WTC11 (cell line): ENCODE measurements around the gene IFIT3. TPM values are rescaled to one million over a fixed set of nuclear protein-coding genes. Genes with fewer than 3 reads are reported as not detected.
A peak's percentile ranks its signal among the peaks of the same experiment; 100 is the strongest.

Source experiments
- ATAC-seq: fragments of 200-7000 bp; cut with Tn5 transposase; 2 replicates; pipeline ENCODE4 v1.10.0; 2021; ENCODE audit warnings: mild to moderate bottlenecking, moderate library complexity
- CTCF ChIA-PET: fragments of 300-600 bp; sonication (Branson Sonifier 250); formaldehyde crosslinking; loops from one replicate; lab custom pipeline; 2021; ENCODE audit warnings: antibody characterized with exemption; lab: Charles Lee
- POLR2A ChIA-PET: fragments of 350-600 bp; sonication (Branson Sonifier 250); formaldehyde crosslinking; loops from one replicate; lab custom pipeline; 2021; ENCODE audit warnings: antibody characterized with exemption; lab: Charles Lee
- DNase-seq: peaks from one replicate; pipeline ENCODE4 v3.0.0; 2021; ENCODE audit warnings: low spot score
- H3K27ac Mint-ChIP-seq: 2 replicates; pipeline ENCODE4 v1.8.0; 2021; ENCODE audit warnings: mixed read lengths
- H3K27me3 Mint-ChIP-seq: 2 replicates; pipeline ENCODE4 v1.8.0; 2021; ENCODE audit warnings: low read depth, mild to moderate bottlenecking, moderate library complexity, mixed read lengths
- H3K36me3 Mint-ChIP-seq: 2 replicates; pipeline ENCODE4 v1.8.0; 2021; ENCODE audit warnings: mixed read lengths
- H3K4me1 Mint-ChIP-seq: 2 replicates; pipeline ENCODE4 v1.8.0; 2022; ENCODE audit warnings: mixed read lengths
- H3K4me3 Mint-ChIP-seq: 2 replicates; pipeline ENCODE4 v1.8.0; 2021; ENCODE audit warnings: mild to moderate bottlenecking, moderate library complexity, mixed read lengths
- H3K9me3 Mint-ChIP-seq: 2 replicates; pipeline ENCODE4 v1.8.0; 2021; ENCODE audit warnings: mixed read lengths
- ATF3 ChIP-seq: sonication (generic); formaldehyde crosslinking; conservative IDR thresholded peaks from 2 replicates; pipeline ENCODE4 v1.8.1; 2022; ENCODE audit warnings: mild to moderate bottlenecking, missing genetic modification reagents
- FOXP1 ChIP-seq: sonication (generic); formaldehyde crosslinking; IDR thresholded peaks from 2 replicates; pipeline ENCODE4 v1.8.0; 2022; ENCODE audit warnings: missing genetic modification reagents, mild to moderate bottlenecking, moderate library complexity, borderline replicate concordance
- GABPB1 ChIP-seq: sonication (generic); formaldehyde crosslinking; IDR thresholded peaks from 2 replicates; pipeline ENCODE4 v1.8.1; 2023; ENCODE audit warnings: mild to moderate bottlenecking, missing genetic modification reagents
- GRHL2 ChIP-seq: fragments of 250-450 bp; sonication (Bioruptor Pico); IDR thresholded peaks from 2 replicates; pipeline ENCODE4 v1.8.0; 2022; ENCODE audit warnings: mild to moderate bottlenecking, moderate library complexity; ENCODE audit not compliant: insufficient replicate concordance, severe bottlenecking
- HMGA2 ChIP-seq: fragments of 250-450 bp; sonication (Bioruptor Pico); IDR thresholded peaks from 2 replicates; pipeline ENCODE4 v1.4.0; 2021; ENCODE audit warnings: mild to moderate bottlenecking, moderate library complexity
- IRF1 ChIP-seq: sonication (generic); formaldehyde crosslinking; IDR thresholded peaks from 2 replicates; pipeline ENCODE4 v1.8.0; 2023; ENCODE audit warnings: missing genetic modification reagents
- MXD4 ChIP-seq: fragments of 250-450 bp; sonication (Bioruptor Pico); IDR thresholded peaks from 2 replicates; pipeline ENCODE4 v1.8.0; 2021; ENCODE audit warnings: mild to moderate bottlenecking, moderate library complexity, borderline replicate concordance
- MYBL2 ChIP-seq: sonication (generic); formaldehyde crosslinking; IDR thresholded peaks from 2 replicates; pipeline ENCODE4 v1.8.1; 2023; ENCODE audit warnings: mild to moderate bottlenecking, moderate library complexity, missing genetic modification reagents
- NFYB ChIP-seq: sonication (generic); formaldehyde crosslinking; conservative IDR thresholded peaks from 2 replicates; pipeline ENCODE4 v1.8.0; 2022; ENCODE audit warnings: low read depth, missing genetic modification reagents
- NR3C1 ChIP-seq: sonication (generic); formaldehyde crosslinking; conservative IDR thresholded peaks from 2 replicates; pipeline ENCODE4 v1.8.1; 2023; ENCODE audit warnings: low read depth, mild to moderate bottlenecking, missing genetic modification reagents
- PRDM15 ChIP-seq: sonication (generic); formaldehyde crosslinking; IDR thresholded peaks from 2 replicates; pipeline ENCODE4 v1.8.0; 2022; ENCODE audit warnings: missing genetic modification reagents
- PRRX2 ChIP-seq: fragments of 250-450 bp; sonication (Bioruptor Pico); IDR thresholded peaks from 2 replicates; pipeline ENCODE4 v1.8.0; 2021; ENCODE audit warnings: mild to moderate bottlenecking
- RELA ChIP-seq: sonication (generic); formaldehyde crosslinking; IDR thresholded peaks from 2 replicates; pipeline ENCODE4 v1.8.1; 2022; ENCODE audit warnings: missing genetic modification reagents, mild to moderate bottlenecking, borderline replicate concordance
- SMAD3 ChIP-seq: sonication (generic); formaldehyde crosslinking; IDR thresholded peaks from 2 replicates; pipeline ENCODE4 v1.8.0; 2022; ENCODE audit warnings: missing genetic modification reagents, mild to moderate bottlenecking, borderline replicate concordance
- SMAD4 ChIP-seq: sonication (generic); formaldehyde crosslinking; IDR thresholded peaks from 2 replicates; pipeline ENCODE4 v1.8.0; 2022; ENCODE audit warnings: mild to moderate bottlenecking, missing genetic modification reagents
- SOX15 ChIP-seq: fragments of 250-450 bp; sonication (Bioruptor Pico); IDR thresholded peaks from 2 replicates; pipeline ENCODE4 v1.9.0; 2021; ENCODE audit warnings: mild to moderate bottlenecking
- STAT6 ChIP-seq: sonication (generic); formaldehyde crosslinking; conservative IDR thresholded peaks from 2 replicates; pipeline ENCODE4 v1.8.1; 2023; ENCODE audit warnings: mild to moderate bottlenecking, low read depth, missing genetic modification reagents, moderate library complexity
- TEAD1 ChIP-seq: sonication (generic); formaldehyde crosslinking; IDR thresholded peaks from 2 replicates; pipeline ENCODE4 v1.8.0; 2022; ENCODE audit warnings: mild to moderate bottlenecking, missing genetic modification reagents
- ZBTB21 ChIP-seq: sonication (generic); formaldehyde crosslinking; IDR thresholded peaks from 2 replicates; pipeline ENCODE4 v1.8.1; 2023; ENCODE audit warnings: mild to moderate bottlenecking, missing genetic modification reagents, borderline replicate concordance
- ZNF281 ChIP-seq: sonication (generic); formaldehyde crosslinking; IDR thresholded peaks from 2 replicates; pipeline ENCODE4 v1.8.0; 2023; ENCODE audit warnings: mild to moderate bottlenecking, missing genetic modification reagents
- ZNF671 ChIP-seq: fragments of 250-450 bp; sonication (Bioruptor Pico); IDR thresholded peaks from 2 replicates; pipeline ENCODE4 v1.8.0; 2021; ENCODE audit warnings: mild to moderate bottlenecking
- total RNA-seq: library from RNA; stranded (reverse); gene quantifications from 3 replicates; pipeline ENCODE4 v1.2.3, GENCODE V29; 2021

IFIT3 gene
- total RNA-seq, 1 experiment from 2014 or later = 0.42 TPM

- TF ChIP-seq GABPB1 (CRISPR knock-in tag) (no peak), MXD4 (CRISPR knock-in tag) (no peak), IRF1 (CRISPR knock-in tag) (no peak), ZNF671 (CRISPR knock-in tag) (no peak), FOXP1 (CRISPR knock-in tag) (no peak), MYBL2 (CRISPR knock-in tag) (no peak), SMAD3 (CRISPR knock-in tag) (no peak), PRDM15 (CRISPR knock-in tag) (no peak), NR3C1 (CRISPR knock-in tag) (no peak)
- Mint-ChIP-seq H3K4me3 (no peak overlapping the region), H3K27ac (peak overlapping the region; percentile 95), H3K27me3 (no peaks in the 10 kb centered on the region), H3K36me3 (peaks cover 8% of the 10 kb centered on the region), H3K4me1 (peaks cover 56% of the 10 kb centered on the region), H3K9me3 (peaks cover 17% of the 10 kb centered on the region)
- no peak for DNase-seq
- ChIA-PET POLR2A (no interaction called here), CTCF (interaction anchor here (0.6 to 1.8 kb wide), 4 partner anchors 17 to 71 kb away, joined by 3 to 8 read pairs (median 3); no protein-coding TSS in a partner anchor)
- no peak for ATAC-seq
Measured at GRCh38 chr10:89351780-89352597, 24.2 kb downstream of the IFIT3 start.

- peaks cover 8% of the 10 kb centered on the region for H3K36me3 Mint-ChIP-seq
- H3K4me1 Mint-ChIP-seq = peaks cover 55% of the 10 kb centered on the region
- ATAC-seq (no peak), DNase-seq (no peak)
- CTCF ChIA-PET = interaction anchor here (0.6 to 1.8 kb wide), 4 partner anchors 17 to 72 kb away, joined by 3 to 8 read pairs (median 3); no protein-coding TSS in a partner anchor
- no peak for TF ChIP-seq SMAD3 (CRISPR knock-in tag)
- TF ChIP-seq TEAD1 (CRISPR knock-in tag) = no peak
- TF ChIP-seq ATF3 = no peak
- TF ChIP-seq SMAD4 (CRISPR knock-in tag) = no peak
- no peak for TF ChIP-seq SOX15 (CRISPR knock-in tag)
- TF ChIP-seq RELA (CRISPR knock-in tag) = no peak
- no peak for TF ChIP-seq NR3C1 (CRISPR knock-in tag)
- TF ChIP-seq ZBTB21 (CRISPR knock-in tag) = no peak
- no peaks in the 10 kb centered on the region for H3K27me3 Mint-ChIP-seq
- 0 out of 2 replicates have a peak overlapping the region, but pooled peaks have one; percentile 50 for H3K27ac Mint-ChIP-seq
- POLR2A ChIA-PET = no interaction called here
- H3K9me3 Mint-ChIP-seq = peaks cover 17% of the 10 kb centered on the region
- H3K4me3 Mint-ChIP-seq = no peak overlapping the region
Measured at GRCh38 chr10:89352802-89353201, 25.0 kb downstream of the IFIT3 start.

- Mint-ChIP-seq H3K4me3 (no peak overlapping the region), H3K27ac (no peak overlapping the region), H3K4me1 (peaks cover 35% of the 10 kb centered on the region), H3K36me3 (peaks cover 8% of the 10 kb centered on the region), H3K9me3 (peaks cover 17% of the 10 kb centered on the region), H3K27me3 (no peaks in the 10 kb centered on the region)
- DNase-seq (no peak), ATAC-seq (no peak)
- CTCF ChIA-PET = interaction anchor here (1.2 kb wide), 1 partner anchor 14 kb away, joined by 7 read pairs; no protein-coding TSS in a partner anchor
- POLR2A ChIA-PET = no interaction called here
- TF ChIP-seq ZNF281 (no peak), STAT6 (no peak), PRRX2 (CRISPR knock-in tag) (no peak), GRHL2 (CRISPR knock-in tag) (no peak), NFYB (CRISPR knock-in tag) (no peak), HMGA2 (CRISPR knock-in tag) (no peak)
Measured at GRCh38 chr10:89355394-89355931, 27.7 kb downstream of the IFIT3 start.
